DND-41 (cell line): ENCODE data around the gene PSKH1.

Source experiments
- CTCF ChIP-seq: IDR thresholded peaks from 2 replicates; pipeline ENCODE4 v1.5.1; 2012; ENCODE audit warnings: borderline replicate concordance, low read length, moderate library complexity, mild to moderate bottlenecking; ENCODE audit not compliant: poor library complexity, severe bottlenecking; ENCODE audit errors: extremely low read depth
- EZH2 ChIP-seq: IDR thresholded peaks from 3 replicates; pipeline ENCODE4 v1.6.1; 2012; ENCODE audit warnings: borderline replicate concordance, low read depth, mild to moderate bottlenecking, moderate library complexity, low read length, inconsistent platforms; ENCODE audit not compliant: severe bottlenecking

GRCh38 chr16:67933805-67934204 lies 40.8 kb downstream of the PSKH1 start:
- no peak for TF ChIP-seq CTCF
- TF ChIP-seq EZH2, result no peak
